ENCODE data around the gene CER1. TPM values are rescaled to one million over a fixed set of nuclear protein-coding genes. Genes with fewer than 3 reads are reported as not detected.

CER1 gene
- polyA plus RNA-seq, 3 donors, result not detected

DNA sequence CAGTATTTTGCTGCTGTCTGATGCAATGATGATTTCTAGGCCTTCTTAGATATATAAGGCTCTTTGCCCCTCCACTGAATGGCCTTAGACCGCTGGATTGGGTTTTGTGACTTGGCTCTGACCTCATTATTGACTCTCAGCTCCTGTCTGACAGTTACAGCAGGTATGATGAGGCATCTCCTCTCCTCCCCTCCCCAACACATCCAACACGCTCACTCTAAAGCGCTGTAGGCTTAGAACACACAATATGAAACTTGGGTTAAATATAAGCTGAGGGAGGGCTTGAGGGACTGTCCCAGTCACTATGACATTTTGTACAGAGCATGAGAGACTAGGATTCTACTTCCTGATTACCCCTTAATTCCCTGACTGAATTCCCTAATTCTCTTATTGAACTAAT, 18.8 kb upstream of the CER1 start:
- H3K9me3 ChIP-seq (replicated peaks in 1 of 2; ENCODE audit: control insufficient read depth in 1 of 2, insufficient read depth in 1 of 2, low read length in 2 of 2), result no peaks in the 10 kb centered on the region
- no peaks in the 10 kb centered on the region for H4K20me1 ChIP-seq (ENCODE audit: insufficient read depth, low read length)
- Mint-ChIP-seq H3K27ac (no peak overlapping the region), H3K9me3 (peaks cover 0 to 1% (median 0%) of the 10 kb centered on the region in 7 donors), H3K36me3 (no peaks in the 10 kb centered on the region), H3K4me1 (no peaks in the 10 kb centered on the region), H3K4me3 (no peak overlapping the region), H3K27me3 (ENCODE audit: low read depth in 3 of 3) (peaks cover 2 to 7% (median 3%) of the 10 kb centered on the region in 3 donors)
- DNase-seq, result no peak
- no peak overlapping the region for H3K9ac ChIP-seq (ENCODE audit: insufficient read depth, low read length, poor library complexity, severe bottlenecking)
- H3K36me3 ChIP-seq (replicated peaks in 1 of 2; ENCODE audit: control insufficient read depth in 1 of 2, insufficient read depth in 2 of 2, low read length in 2 of 2), result no peaks in the 10 kb centered on the region
- H3K4me2 ChIP-seq (replicated peaks; ENCODE audit: extremely low read depth, low read length, poor library complexity, severe bottlenecking), result no peak overlapping the region
- no peaks in the 10 kb centered on the region for H3K27me3 ChIP-seq (ENCODE audit: control insufficient read depth in 2 of 2, insufficient read depth in 2 of 2, low read length in 2 of 2)
- H3K79me2 ChIP-seq (ENCODE audit: insufficient read depth, low read length), result no peaks in the 10 kb centered on the region
- no peak overlapping the region for H3K27ac ChIP-seq (ENCODE audit: low read depth in 1 of 2, low read length in 2 of 2)
- H2AFZ ChIP-seq (ENCODE audit: insufficient read depth, low read depth, low read length, poor library complexity, severe bottlenecking), result no peak overlapping the region
- TF ChIP-seq, protein P1, sequence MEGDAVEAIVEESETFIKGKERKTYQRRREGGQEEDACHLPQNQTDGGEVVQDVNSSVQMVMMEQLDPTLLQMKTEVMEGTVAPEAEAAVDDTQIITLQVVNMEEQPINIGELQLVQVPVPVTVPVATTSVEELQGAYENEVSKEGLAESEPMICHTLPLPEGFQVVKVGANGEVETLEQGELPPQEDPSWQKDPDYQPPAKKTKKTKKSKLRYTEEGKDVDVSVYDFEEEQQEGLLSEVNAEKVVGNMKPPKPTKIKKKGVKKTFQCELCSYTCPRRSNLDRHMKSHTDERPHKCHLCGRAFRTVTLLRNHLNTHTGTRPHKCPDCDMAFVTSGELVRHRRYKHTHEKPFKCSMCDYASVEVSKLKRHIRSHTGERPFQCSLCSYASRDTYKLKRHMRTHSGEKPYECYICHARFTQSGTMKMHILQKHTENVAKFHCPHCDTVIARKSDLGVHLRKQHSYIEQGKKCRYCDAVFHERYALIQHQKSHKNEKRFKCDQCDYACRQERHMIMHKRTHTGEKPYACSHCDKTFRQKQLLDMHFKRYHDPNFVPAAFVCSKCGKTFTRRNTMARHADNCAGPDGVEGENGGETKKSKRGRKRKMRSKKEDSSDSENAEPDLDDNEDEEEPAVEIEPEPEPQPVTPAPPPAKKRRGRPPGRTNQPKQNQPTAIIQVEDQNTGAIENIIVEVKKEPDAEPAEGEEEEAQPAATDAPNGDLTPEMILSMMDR (IDR thresholded peaks at IDR 0.05), result no peak
- intact Hi-C loops (cut with micrococcal nuclease), result no loop called here
- H3K4me1 ChIP-seq (ENCODE audit: control insufficient read depth in 1 of 2, insufficient read depth in 2 of 2, low read length in 2 of 2), result no peaks in the 10 kb centered on the region
- WGBS (ENCODE audit: insufficient coverage), result no CpG with 5 or more reads among the region's 3 CpGs
- no peak overlapping the region for H3K4me3 ChIP-seq (replicated peaks in 1 of 3; ENCODE audit: low read depth in 2 of 3, low read length in 3 of 3)

DNA sequence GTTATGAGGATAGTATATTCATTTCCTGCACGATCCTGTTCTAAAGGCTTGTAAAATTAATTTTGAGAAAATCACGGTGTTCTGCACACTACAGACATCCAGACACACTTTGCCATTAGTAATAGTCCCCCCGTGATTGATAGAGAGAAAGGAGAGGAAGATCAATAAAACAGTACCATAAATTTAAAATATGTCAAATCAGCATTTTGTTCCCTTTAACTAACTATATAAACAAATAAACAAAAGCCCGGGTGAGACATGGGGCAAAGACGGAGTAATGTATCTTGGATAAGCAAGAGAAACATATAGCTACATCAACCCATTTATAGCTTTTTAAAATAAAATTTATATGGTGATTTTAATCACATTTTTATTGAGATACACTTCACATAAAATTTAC, 10.6 kb upstream of the CER1 start:
- H3K9me3 Mint-ChIP-seq, result peaks cover 0 to 4% (median 4%) of the 10 kb centered on the region in 7 donors
- no peaks in the 10 kb centered on the region for H4K20me1 ChIP-seq (ENCODE audit: insufficient read depth, low read length)
- H3K4me3 Mint-ChIP-seq, result no peak overlapping the region
- H3K36me3 ChIP-seq (replicated peaks in 1 of 2; ENCODE audit: control insufficient read depth in 1 of 2, insufficient read depth in 2 of 2, low read length in 2 of 2), result no peaks in the 10 kb centered on the region
- H3K27ac ChIP-seq (ENCODE audit: low read depth in 1 of 2, low read length in 2 of 2), result no peak overlapping the region
- no peak overlapping the region for H3K4me3 ChIP-seq (replicated peaks in 1 of 3; ENCODE audit: low read depth in 2 of 3, low read length in 3 of 3)
- H3K4me1 ChIP-seq (ENCODE audit: control insufficient read depth in 1 of 2, insufficient read depth in 2 of 2, low read length in 2 of 2), result no peaks in the 10 kb centered on the region
- TF ChIP-seq, protein P1 (IDR thresholded peaks at IDR 0.05), result no peak
- H3K36me3 Mint-ChIP-seq, result no peaks in the 10 kb centered on the region
- no CpG with 5 or more reads among the region's 5 CpGs for WGBS (ENCODE audit: insufficient coverage)
- peaks cover 2 to 4% (median 4%) of the 10 kb centered on the region in 3 donors for H3K27me3 Mint-ChIP-seq (ENCODE audit: low read depth in 3 of 3)
- no peaks in the 10 kb centered on the region for H3K9me3 ChIP-seq (replicated peaks in 1 of 2; ENCODE audit: control insufficient read depth in 1 of 2, insufficient read depth in 1 of 2, low read length in 2 of 2)
- no peak overlapping the region for H3K4me2 ChIP-seq (replicated peaks; ENCODE audit: extremely low read depth, low read length, poor library complexity, severe bottlenecking)
- no peaks in the 10 kb centered on the region for H3K79me2 ChIP-seq (ENCODE audit: insufficient read depth, low read length)
- no peaks in the 10 kb centered on the region for H3K27me3 ChIP-seq (ENCODE audit: control insufficient read depth in 2 of 2, insufficient read depth in 2 of 2, low read length in 2 of 2)
- intact Hi-C loops (cut with micrococcal nuclease), result no loop called here
- H3K27ac Mint-ChIP-seq, result no peak overlapping the region
- no peaks in the 10 kb centered on the region for H3K4me1 Mint-ChIP-seq
- DNase-seq, result no peak
- no peak overlapping the region for H2AFZ ChIP-seq (ENCODE audit: insufficient read depth, low read depth, low read length, poor library complexity, severe bottlenecking)
- H3K9ac ChIP-seq (ENCODE audit: insufficient read depth, low read length, poor library complexity, severe bottlenecking), result no peak overlapping the region
